ENCODE measurements around the gene BBX.

GRCh38 chr3:107488942-107489341, 33.8 kb upstream of the BBX start:
- TF ChIP-seq POLR2A (IDR thresholded peaks at IDR 0.05; ENCODE audit: low read depth, low read length) (no peak), POLR2AphosphoS5 (IDR thresholded peaks at IDR 0.05; ENCODE audit: low read depth, low read length) (no peak), SPI1 (IDR thresholded peaks at IDR 0.05; ENCODE audit: low read depth, low read length) (no peak), PAX5 (IDR thresholded peaks at IDR 0.05; ENCODE audit: insufficient read depth, low read length, severe bottlenecking) (no peak)
